Gastroesophageal sphincter (tissue), 2 donors: Measurements from ENCODE around the gene GMDS.

Experiments used
- POLR2A ChIP-seq, 2 donors: fragments of 450-650 bp; IDR thresholded peaks; one replicate each; pipeline ENCODE4 v1.6.1; 2017; ENCODE audit warnings: antibody characterized with exemption in 2 of 2, mild to moderate bottlenecking in 2 of 2, moderate library complexity in 1 of 2
- POLR2AphosphoS5 ChIP-seq: sonication (generic); formaldehyde crosslinking; IDR thresholded peaks from one replicate; pipeline ENCODE4 v1.6.1; 2017; ENCODE audit warnings: antibody characterized with exemption

- TF ChIP-seq POLR2A (IDR thresholded peaks at IDR 0.05) (no peak), POLR2AphosphoS5 (no peak)
These were observed 336.6 kb downstream of the GMDS start for GRCh38 chr6:1908784-1909183.
